Fibroblast of lung (primary cell): ENCODE results near the gene PYGB. TPM values are rescaled to one million over a fixed set of nuclear protein-coding genes. Genes with fewer than 3 reads are reported as not detected.
"Not testable (repeated sequence)": the region's sequence is repeated elsewhere in the genome, so short reads cannot be mapped to it uniquely, and the experiment has no call there.

ENCODE experiments used
- DNase-seq, 2 donors: peaks; one replicate each; pipeline versions ENCODE4 v3.0.0 to v3.0.0-alpha.2; 2010; ENCODE audit warnings: low read depth in 2 of 2
- H2AFZ ChIP-seq: 2 replicates; pipeline ENCODE4 v1.5.1; 2012; ENCODE audit warnings: low read length, control low read depth, inconsistent platforms
- H3K27ac ChIP-seq: 2 replicates; pipeline ENCODE4 v1.5.1; 2011; ENCODE audit warnings: low read length, control low read depth; ENCODE audit not compliant: insufficient read depth
- H3K27me3 ChIP-seq: 2 replicates; pipeline ENCODE4 v1.5.1; 2011; ENCODE audit warnings: mild to moderate bottlenecking, low read length; ENCODE audit not compliant: control insufficient read depth, insufficient read depth
- H3K36me3 ChIP-seq: 2 replicates; pipeline ENCODE4 v1.5.1; 2011; ENCODE audit warnings: low read length; ENCODE audit not compliant: control insufficient read depth, insufficient read depth
- H3K4me1 ChIP-seq: 2 replicates; pipeline ENCODE4 v1.5.1; 2011; ENCODE audit warnings: low read length; ENCODE audit not compliant: control insufficient read depth, insufficient read depth; ENCODE audit errors: extremely low read depth
- H3K4me2 ChIP-seq: 2 replicates; pipeline ENCODE4 v1.5.1; 2011; ENCODE audit warnings: low read length, control low read depth; ENCODE audit not compliant: insufficient read depth; ENCODE audit errors: extremely low read depth
- H3K4me3 ChIP-seq, 4 experiments: fragments of 200-600 bp in 1 of 4; sonication (generic) in 1 of 4; replicated peaks in 1 of 4; 2 replicates each; pipeline ENCODE4 v1.5.1; 2011 to 2016; ENCODE audit warnings: low read length in 4 of 4, low read depth in 3 of 4, mild to moderate bottlenecking in 3 of 4, control low read depth in 2 of 4, inconsistent platforms in 1 of 4, mixed read lengths in 1 of 4; ENCODE audit not compliant: insufficient read depth in 1 of 4; ENCODE audit errors: control extremely low read depth in 1 of 4
- H3K79me2 ChIP-seq: 2 replicates; pipeline ENCODE4 v1.5.1; 2012; ENCODE audit warnings: mild to moderate bottlenecking, low read length, inconsistent platforms; ENCODE audit not compliant: control insufficient read depth, insufficient read depth
- H3K9ac ChIP-seq: 2 replicates; pipeline ENCODE4 v1.5.1; 2011; ENCODE audit warnings: mild to moderate bottlenecking, low read length, control low read depth; ENCODE audit not compliant: insufficient read depth
- H3K9me3 ChIP-seq: 2 replicates; pipeline ENCODE4 v1.5.1; 2012; ENCODE audit warnings: low read depth, low read length; ENCODE audit not compliant: control insufficient read depth, insufficient read depth
- H4K20me1 ChIP-seq: 2 replicates; pipeline ENCODE4 v1.5.1; 2011; ENCODE audit warnings: low read length; ENCODE audit not compliant: control insufficient read depth, insufficient read depth; ENCODE audit errors: extremely low read depth
- EZH2 ChIP-seq: IDR thresholded peaks from 2 replicates; pipeline ENCODE4 v1.5.1; 2012; ENCODE audit warnings: low read length, control low read depth, mild to moderate bottlenecking; ENCODE audit errors: missing control alignments
- polyA plus RNA-seq, 2 donors: library from polyadenylated mRNA; depleted of rRNA in 1 of 2; stranded (reverse) in 1 of 2; unstranded in 1 of 2; fragments of >200 nt; gene quantifications; 2 replicates each; pipeline ENCODE4 v1.2.1, GENCODE V29; 2011 to 2012; ENCODE audit warnings: missing spikeins in 1 of 2
- total RNA-seq: library from RNA; depleted of rRNA; stranded (reverse); fragments of >200 nt; gene quantifications from 2 replicates; pipeline ENCODE4 v1.2.1, GENCODE V29; 2014
- TF ChIP-seq, protein P1 (sequence below), 2 donors: IDR thresholded peaks in 1 of 2; conservative IDR thresholded peaks in 1 of 2; 1 replicate in 1 of 2; 2 replicates in 1 of 2; pipeline ENCODE4 v1.5.1; 2011 to 2012; ENCODE audit warnings: low read length in 2 of 2, control low read depth in 1 of 2, inconsistent platforms in 1 of 2, low read depth in 1 of 2, mild to moderate bottlenecking in 1 of 2

Gene PYGB
- total and polyA plus RNA-seq, 2 donors (not counting 1 experiment from before 2014, with no cell fraction given): 37.0 to 89.5 TPM

DNA sequence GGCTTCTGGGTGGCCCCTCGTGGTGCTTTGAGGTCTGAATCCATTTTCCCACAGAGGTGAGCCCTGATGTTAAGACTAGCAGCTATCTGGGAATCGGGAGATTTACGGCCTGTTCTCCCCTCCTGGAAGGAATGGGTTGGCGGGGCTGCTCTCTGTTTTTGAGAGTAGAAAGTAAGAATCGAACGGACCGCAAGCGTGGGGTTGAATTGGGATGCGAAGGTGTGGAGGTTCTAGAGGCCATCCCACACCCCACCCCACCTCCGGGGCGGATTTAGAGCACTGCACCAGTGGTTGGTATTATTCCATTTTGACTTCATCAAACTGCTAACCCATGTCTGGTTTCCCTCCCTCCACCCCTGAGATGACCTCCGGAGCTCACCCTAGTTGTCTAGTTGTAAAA, 11.5 kb downstream of the PYGB start:
- Histone ChIP-seq H3K4me2 (no peak overlapping the region), H3K27ac (no peak overlapping the region), H3K9ac (no peak overlapping the region), H3K27me3 (no peaks in the 10 kb centered on the region), H3K79me2 (peaks cover 39% of the 10 kb centered on the region), H2AFZ (no peak overlapping the region), H3K4me1 (no peaks in the 10 kb centered on the region), H3K36me3 (peaks cover 8% of the 10 kb centered on the region), H3K9me3 (no peaks in the 10 kb centered on the region), H3K4me3 (no peak overlapping the region), H4K20me1 (peaks cover 2% of the 10 kb centered on the region)
- no peak for TF ChIP-seq EZH2
- TF ChIP-seq, protein P1, sequence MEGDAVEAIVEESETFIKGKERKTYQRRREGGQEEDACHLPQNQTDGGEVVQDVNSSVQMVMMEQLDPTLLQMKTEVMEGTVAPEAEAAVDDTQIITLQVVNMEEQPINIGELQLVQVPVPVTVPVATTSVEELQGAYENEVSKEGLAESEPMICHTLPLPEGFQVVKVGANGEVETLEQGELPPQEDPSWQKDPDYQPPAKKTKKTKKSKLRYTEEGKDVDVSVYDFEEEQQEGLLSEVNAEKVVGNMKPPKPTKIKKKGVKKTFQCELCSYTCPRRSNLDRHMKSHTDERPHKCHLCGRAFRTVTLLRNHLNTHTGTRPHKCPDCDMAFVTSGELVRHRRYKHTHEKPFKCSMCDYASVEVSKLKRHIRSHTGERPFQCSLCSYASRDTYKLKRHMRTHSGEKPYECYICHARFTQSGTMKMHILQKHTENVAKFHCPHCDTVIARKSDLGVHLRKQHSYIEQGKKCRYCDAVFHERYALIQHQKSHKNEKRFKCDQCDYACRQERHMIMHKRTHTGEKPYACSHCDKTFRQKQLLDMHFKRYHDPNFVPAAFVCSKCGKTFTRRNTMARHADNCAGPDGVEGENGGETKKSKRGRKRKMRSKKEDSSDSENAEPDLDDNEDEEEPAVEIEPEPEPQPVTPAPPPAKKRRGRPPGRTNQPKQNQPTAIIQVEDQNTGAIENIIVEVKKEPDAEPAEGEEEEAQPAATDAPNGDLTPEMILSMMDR (conservative IDR thresholded peaks at IDR 0.05 in 1 of 2, IDR thresholded peaks at IDR 0.05 in 1 of 2; ENCODE audit: low read depth in 1 of 2, low read length in 2 of 2): no peak
- no peak for DNase-seq

DNA sequence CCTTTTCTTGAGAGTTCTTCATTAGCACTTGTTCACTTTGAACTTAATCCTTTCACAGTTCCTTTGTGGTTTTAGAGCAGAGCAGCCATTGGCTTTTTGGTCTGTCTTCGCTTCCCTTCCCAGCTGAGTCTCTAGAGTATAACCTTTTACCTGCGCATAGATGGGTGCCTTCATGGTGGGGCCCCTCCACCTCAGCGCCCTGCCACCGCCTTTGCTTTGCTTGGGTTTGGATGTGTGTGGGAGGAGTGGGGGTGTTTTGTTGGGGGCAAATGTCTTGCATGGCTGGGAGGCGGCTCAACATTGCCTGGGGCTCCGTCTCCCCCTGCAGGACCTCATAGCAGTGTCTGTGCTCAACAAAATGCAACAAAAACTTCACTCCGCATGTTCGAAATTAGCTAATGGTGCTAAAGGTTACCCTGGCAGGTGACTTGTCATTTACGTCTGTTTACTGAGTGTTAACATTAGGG, 11.9 kb downstream of the PYGB start:
- H3K4me3 ChIP-seq: no peak overlapping the region
- H3K27me3 ChIP-seq: no peaks in the 10 kb centered on the region
- peaks cover 35% of the 10 kb centered on the region for H3K79me2 ChIP-seq
- no peaks in the 10 kb centered on the region for H3K9me3 ChIP-seq
- H2AFZ ChIP-seq: no peak overlapping the region
- peaks cover 8% of the 10 kb centered on the region for H3K36me3 ChIP-seq
- H3K4me1 ChIP-seq: no peaks in the 10 kb centered on the region
- no peaks in the 10 kb centered on the region for H4K20me1 ChIP-seq
- TF ChIP-seq, protein P1 (conservative IDR thresholded peaks at IDR 0.05 in 1 of 2, IDR thresholded peaks at IDR 0.05 in 1 of 2; ENCODE audit: low read depth in 1 of 2, low read length in 2 of 2): no peak
- no peak for TF ChIP-seq EZH2
- no peak for DNase-seq
- H3K9ac ChIP-seq: no peak overlapping the region
- H3K4me2 ChIP-seq: no peak overlapping the region
- no peak overlapping the region for H3K27ac ChIP-seq

DNA sequence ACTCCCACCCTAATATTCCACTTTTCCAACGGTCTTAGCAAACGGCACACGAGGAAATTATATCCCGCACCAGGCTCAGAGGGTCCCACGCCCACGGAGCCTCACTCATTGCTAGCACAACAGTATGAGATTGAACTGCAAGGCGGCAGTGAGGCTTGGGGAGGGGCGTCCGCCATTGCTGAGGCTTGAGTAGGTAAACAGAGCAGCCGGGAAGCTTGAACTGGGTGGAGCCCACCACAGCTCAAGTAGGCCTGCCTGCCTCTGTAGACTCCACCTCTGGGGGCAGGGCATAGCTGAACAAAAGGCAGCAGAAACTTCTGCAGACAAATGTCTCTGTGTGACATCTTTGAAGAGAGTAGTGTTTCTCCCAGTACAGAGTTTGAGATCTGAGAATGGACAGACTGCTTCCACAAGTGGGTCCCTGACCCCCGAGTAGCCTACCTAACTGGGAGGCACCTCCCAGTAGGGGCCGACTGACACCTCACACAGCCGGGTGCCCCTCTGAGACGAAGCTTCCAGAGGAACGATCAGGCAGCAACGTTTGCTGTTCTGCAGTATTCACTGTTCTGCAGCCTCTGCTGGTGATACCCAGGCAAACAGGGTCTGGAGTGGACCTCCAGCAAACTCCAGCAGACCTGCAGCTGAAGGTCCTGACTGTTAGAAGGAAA, 13.0 kb downstream of the PYGB start:
- not testable (repeated sequence) for H3K9me3 ChIP-seq, H3K4me2 ChIP-seq, H3K9ac ChIP-seq, H3K4me1 ChIP-seq, H2AFZ ChIP-seq, H3K27ac ChIP-seq, H3K4me3 ChIP-seq, H4K20me1 ChIP-seq, DNase-seq, H3K36me3 ChIP-seq, H3K27me3 ChIP-seq
- peaks cover 26% of the 10 kb centered on the region for H3K79me2 ChIP-seq
